Neural cell (in vitro differentiated cells): ENCODE data around the gene PNPLA6. TPM values are rescaled to one million over a fixed set of nuclear protein-coding genes. Genes with fewer than 3 reads are reported as not detected.

ENCODE experiments used
- H2AFZ ChIP-seq: fragments of 200-600, 300-800 bp; sonication (generic), shearing (Covaris generic); 2 replicates; pipeline ENCODE4 v1.6.0; 2014; ENCODE audit warnings: low read depth, mild to moderate bottlenecking, antibody characterized with exemption, low read length, moderate library complexity
- H3F3A ChIP-seq: fragments of 200-600 bp; shearing (Covaris generic); 2 replicates; pipeline ENCODE4 v1.6.1; 2016; ENCODE audit warnings: mild to moderate bottlenecking, moderate library complexity, mixed read lengths, antibody characterized with exemption, low read length; ENCODE audit not compliant: insufficient read depth, poor library complexity, severe bottlenecking
- H3K27ac ChIP-seq: fragments of 200-600, 300-800 bp; sonication (generic), shearing (Covaris generic); 2 replicates; pipeline ENCODE4 v1.5.1; 2014; ENCODE audit warnings: mild to moderate bottlenecking, low read length, moderate library complexity
- H3K27me3 ChIP-seq: fragments of 300-800, 200-600 bp; sonication (generic), shearing (Covaris generic); 2 replicates; pipeline ENCODE4 v1.6.0; 2014; ENCODE audit warnings: mild to moderate bottlenecking, low read depth, low read length, moderate library complexity; ENCODE audit not compliant: insufficient read depth
- H3K36me3 ChIP-seq: fragments of 300-800, 200-600 bp; sonication (generic), shearing (Covaris generic); 2 replicates; pipeline ENCODE4 v1.5.1; 2014; ENCODE audit warnings: mild to moderate bottlenecking, antibody characterized with exemption, low read length, moderate library complexity; ENCODE audit not compliant: insufficient read depth
- H3K4me2 ChIP-seq: fragments of 300-800, 200-600 bp; sonication (generic), shearing (Covaris generic); 2 replicates; pipeline ENCODE4 v1.6.0; 2014; ENCODE audit warnings: mild to moderate bottlenecking, low read length
- H3K4me3 ChIP-seq: fragments of 300-800, 200-600 bp; sonication (generic), shearing (Covaris generic); 2 replicates; pipeline ENCODE4 v1.5.1; 2014; ENCODE audit warnings: mild to moderate bottlenecking, low read length, moderate library complexity
- H3K79me2 ChIP-seq: fragments of 200-600 bp; shearing (Covaris generic); replicated peaks from 2 replicates; pipeline ENCODE4 v1.6.0; 2014; ENCODE audit warnings: mild to moderate bottlenecking, low read length, moderate library complexity; ENCODE audit not compliant: insufficient read depth
- H3K9ac ChIP-seq: fragments of 300-800, 200-600 bp; sonication (generic), shearing (Covaris generic); 2 replicates; pipeline ENCODE4 v1.6.1; 2016; ENCODE audit warnings: mild to moderate bottlenecking, low read length, mixed read lengths
- H3K9me2 ChIP-seq: fragments of 200-600 bp; shearing (Covaris generic); 2 replicates; pipeline ENCODE4 v1.6.1; 2016; ENCODE audit warnings: mild to moderate bottlenecking, low read length, mixed read lengths; ENCODE audit not compliant: insufficient read depth
- H3K9me3 ChIP-seq: fragments of 200-600, 300-800 bp; sonication (generic), shearing (Covaris generic); 2 replicates; pipeline ENCODE4 v1.6.1; 2016; ENCODE audit warnings: mild to moderate bottlenecking, mixed run types, low read length, moderate library complexity, mixed read lengths
- H4K20me1 ChIP-seq: fragments of 200-600 bp; shearing (Covaris generic); 2 replicates; pipeline ENCODE4 v1.6.1; 2016; ENCODE audit warnings: mild to moderate bottlenecking, mixed run types; ENCODE audit not compliant: insufficient read depth
- CTCF ChIP-seq: fragments of 450-650 bp; IDR thresholded peaks from 2 replicates; pipeline ENCODE4 v1.5.1; 2014; ENCODE audit warnings: antibody characterized with exemption, mild to moderate bottlenecking, moderate library complexity; ENCODE audit not compliant: poor library complexity, severe bottlenecking
- EP300 ChIP-seq: fragments of 450-650 bp; conservative IDR thresholded peaks from 2 replicates; pipeline ENCODE4 v1.6.1; 2014; ENCODE audit warnings: antibody characterized with exemption, mild to moderate bottlenecking, moderate library complexity; ENCODE audit not compliant: poor library complexity, severe bottlenecking
- EZH2 ChIP-seq: fragments of 200-600, 300-800 bp; shearing (Covaris generic), sonication (generic); IDR thresholded peaks from 2 replicates; pipeline ENCODE4 v1.6.1; 2014; ENCODE audit warnings: antibody characterized with exemption, low read length, borderline replicate concordance, mild to moderate bottlenecking; ENCODE audit not compliant: insufficient read depth, poor library complexity, severe bottlenecking
- MXI1 ChIP-seq: fragments of 450-650 bp; conservative IDR thresholded peaks from 2 replicates; pipeline ENCODE4 v1.6.1; 2014; ENCODE audit warnings: antibody characterized with exemption, mild to moderate bottlenecking; ENCODE audit not compliant: poor library complexity, severe bottlenecking
- POLR2AphosphoS5 ChIP-seq: IDR thresholded peaks from 2 replicates; pipeline ENCODE4 v1.6.1; 2012
- RAD21 ChIP-seq: fragments of 450-650 bp; conservative IDR thresholded peaks from 2 replicates; pipeline ENCODE4 v1.6.1; 2014; ENCODE audit warnings: antibody characterized with exemption, mild to moderate bottlenecking, moderate library complexity
- REST ChIP-seq: IDR thresholded peaks from 2 replicates; pipeline ENCODE4 v1.6.1; 2012; ENCODE audit warnings: borderline replicate concordance
- SMC3 ChIP-seq: fragments of 450-650 bp; conservative IDR thresholded peaks from 2 replicates; pipeline ENCODE4 v1.6.1; 2014; ENCODE audit warnings: antibody characterized with exemption, mild to moderate bottlenecking, moderate library complexity; ENCODE audit not compliant: poor library complexity
- TAF1 ChIP-seq: IDR thresholded peaks from 2 replicates; pipeline ENCODE4 v1.6.1; 2012; ENCODE audit warnings: low read depth
- polyA plus RNA-seq: library from polyadenylated mRNA; depleted of rRNA; stranded (reverse); fragments of >200 nt; gene quantifications from 2 replicates; pipeline ENCODE4 v1.2.3, GENCODE V29; 2014

PNPLA6 gene
- polyA plus RNA-seq, 1 donor from 2014 or later = 10.8 TPM

DNA sequence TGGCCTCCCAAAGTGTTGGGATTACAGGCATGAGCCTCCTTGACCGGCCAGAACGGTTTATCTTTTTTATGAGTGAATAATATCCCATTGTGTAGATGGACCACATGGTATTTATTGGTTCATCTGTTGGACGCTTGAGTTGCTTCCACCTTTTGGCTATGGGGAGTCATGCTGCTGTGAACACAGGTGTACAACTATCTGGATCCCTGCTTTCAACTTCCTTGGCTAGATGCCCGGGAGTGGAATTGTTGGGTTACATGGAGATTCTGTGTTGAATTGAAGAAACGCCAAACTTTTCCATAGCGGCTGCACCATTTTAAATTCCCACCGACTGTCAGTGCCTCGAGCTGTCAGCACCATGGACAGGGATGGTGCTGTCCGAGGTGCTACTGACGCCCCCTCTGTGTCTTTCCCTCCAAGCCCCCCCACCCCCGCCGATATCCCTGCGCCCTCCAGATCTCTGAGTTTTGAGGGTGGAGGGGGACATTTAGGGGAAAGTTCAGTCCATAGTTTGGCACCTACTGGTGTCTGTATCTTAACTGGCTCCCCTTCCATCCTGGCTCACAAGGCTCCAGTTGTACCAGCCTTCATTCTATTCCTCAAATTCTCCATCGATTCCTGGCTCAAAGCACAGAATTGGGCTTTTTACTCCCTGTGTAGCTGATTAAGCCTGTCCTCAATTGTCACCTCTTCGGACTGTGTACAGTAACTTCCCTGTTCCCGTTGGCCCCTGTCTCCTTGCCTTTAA, 27.3 kb downstream of the PNPLA6 start:
- Histone ChIP-seq H4K20me1 (no peaks in the 10 kb centered on the region), H3K79me2 (no peaks in the 10 kb centered on the region), H3K36me3 (no peaks in the 10 kb centered on the region), H2AFZ (no peak overlapping the region), H3K4me3 (no peak overlapping the region), H3K9ac (no peak overlapping the region), H3K4me2 (no peak overlapping the region), H3K9me2 (no peaks in the 10 kb centered on the region), H3K9me3 (no peaks in the 10 kb centered on the region), H3K27me3 (no peaks in the 10 kb centered on the region), H3K27ac (no peak overlapping the region), H3F3A (no peaks in the 10 kb centered on the region)
- no peak for TF ChIP-seq EZH2

DNA sequence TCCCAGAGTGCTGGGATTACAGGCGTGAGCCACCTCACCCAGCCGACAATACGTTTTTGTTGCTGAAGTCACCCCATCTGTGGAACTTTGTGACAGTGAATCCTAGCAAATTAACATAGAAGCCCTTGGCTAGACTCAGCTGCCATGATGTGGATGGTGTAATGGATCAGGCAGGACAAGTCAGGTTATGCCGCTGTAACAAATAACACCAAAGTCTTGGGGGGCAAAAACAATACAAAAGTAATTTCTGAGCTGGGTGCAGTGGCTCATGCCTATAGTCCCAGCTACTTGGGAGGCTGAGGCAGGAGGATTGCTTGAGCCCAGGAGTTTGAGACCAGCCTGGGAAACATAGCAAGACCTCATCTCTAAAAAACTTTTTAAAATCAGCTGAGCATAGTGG, 29.3 kb downstream of the PNPLA6 start:
- H3K4me3 ChIP-seq = no peak overlapping the region
- H3K9me2 ChIP-seq = no peaks in the 10 kb centered on the region
- TF ChIP-seq SMC3 (no peak), RAD21 (no peak), TAF1 (no peak), MXI1 (no peak), REST (no peak), EP300 (no peak), EZH2 (no peak), POLR2AphosphoS5 (no peak), CTCF (no peak)
- H2AFZ ChIP-seq = no peak overlapping the region
- H3K27me3 ChIP-seq = no peaks in the 10 kb centered on the region
- H3F3A ChIP-seq = no peaks in the 10 kb centered on the region
- no peaks in the 10 kb centered on the region for H4K20me1 ChIP-seq
- H3K4me2 ChIP-seq = no peak overlapping the region
- H3K27ac ChIP-seq = no peak overlapping the region
- H3K9ac ChIP-seq = no peak overlapping the region
- no peaks in the 10 kb centered on the region for H3K79me2 ChIP-seq
- no peaks in the 10 kb centered on the region for H3K36me3 ChIP-seq
- no peaks in the 10 kb centered on the region for H3K9me3 ChIP-seq
